HuH-7 (cell line): Measurements from ENCODE around the gene NOSIP.
"Not testable (repeated sequence)": the region's sequence is repeated elsewhere in the genome, so short reads cannot be mapped to it uniquely, and the experiment has no call there.

ENCODE experiments used
- DNase-seq: peaks from one replicate; pipeline ENCODE4 v3.0.0; 2011; ENCODE audit warnings: low spot score

The NOSIP gene, protein sequence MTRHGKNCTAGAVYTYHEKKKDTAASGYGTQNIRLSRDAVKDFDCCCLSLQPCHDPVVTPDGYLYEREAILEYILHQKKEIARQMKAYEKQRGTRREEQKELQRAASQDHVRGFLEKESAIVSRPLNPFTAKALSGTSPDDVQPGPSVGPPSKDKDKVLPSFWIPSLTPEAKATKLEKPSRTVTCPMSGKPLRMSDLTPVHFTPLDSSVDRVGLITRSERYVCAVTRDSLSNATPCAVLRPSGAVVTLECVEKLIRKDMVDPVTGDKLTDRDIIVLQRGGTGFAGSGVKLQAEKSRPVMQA

DNA sequence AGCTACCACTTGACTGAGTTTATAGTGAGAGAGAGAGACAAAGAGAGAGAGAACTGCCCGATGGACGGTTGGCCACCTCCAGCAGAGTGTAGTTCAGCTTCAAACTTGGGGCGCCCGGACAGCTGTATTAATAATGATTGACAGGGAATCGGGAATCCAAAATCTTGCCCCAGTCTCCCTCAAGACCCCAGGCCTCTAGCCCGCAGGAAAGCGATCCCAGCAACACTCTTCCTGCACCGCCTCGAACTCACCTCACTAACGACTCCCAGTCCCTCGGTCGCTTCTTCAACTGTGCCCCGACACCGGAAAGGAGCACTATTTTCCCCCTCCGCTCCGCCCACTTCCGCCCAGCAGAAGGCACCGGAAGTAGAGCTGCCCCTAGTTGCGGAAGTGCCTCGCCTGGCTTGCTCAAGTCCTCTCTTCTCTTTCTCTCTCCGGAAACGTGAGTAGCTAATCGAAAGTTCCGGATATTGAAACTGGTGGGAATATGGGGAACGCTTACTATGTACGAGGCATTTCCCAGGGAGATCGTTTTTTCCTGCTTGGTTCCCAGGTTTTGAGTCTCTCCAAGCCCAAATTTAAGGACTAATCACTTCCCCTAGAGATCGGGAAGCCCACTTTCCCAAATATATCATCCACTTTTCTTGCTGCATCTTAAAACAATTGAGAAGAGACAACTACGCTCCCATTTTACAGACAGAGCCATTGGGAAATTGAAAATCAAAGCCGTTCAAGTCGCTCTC lies at the start of gene NOSIP:
Gene NOSIP (minus strand): TSS at position 293 of the 743 bp plus-strand sequence. CDS start 19,865 bp downstream, outside the sequence.
- DNase-seq, result peak; percentile 84

DNA sequence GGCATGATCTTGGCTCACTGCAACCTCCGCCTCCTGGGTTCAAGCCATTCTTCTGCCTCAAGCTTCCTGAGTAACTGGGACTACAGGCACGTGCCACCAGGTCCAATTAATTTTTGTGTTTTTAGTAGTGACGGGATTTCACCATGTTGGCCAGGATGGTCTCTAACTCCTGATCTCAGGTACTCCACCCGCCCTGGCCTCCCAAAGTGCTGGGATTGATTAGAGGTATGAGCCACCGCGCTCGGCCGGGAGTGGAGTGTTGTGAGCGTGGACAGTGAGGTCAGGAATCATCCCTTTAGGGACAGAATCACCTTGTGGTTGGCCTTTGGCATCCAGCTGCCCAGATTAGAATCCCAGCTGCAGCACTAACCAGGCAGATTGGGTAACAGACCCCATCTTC lies 49.3 kb upstream of the NOSIP start:
- no peak for DNase-seq

DNA sequence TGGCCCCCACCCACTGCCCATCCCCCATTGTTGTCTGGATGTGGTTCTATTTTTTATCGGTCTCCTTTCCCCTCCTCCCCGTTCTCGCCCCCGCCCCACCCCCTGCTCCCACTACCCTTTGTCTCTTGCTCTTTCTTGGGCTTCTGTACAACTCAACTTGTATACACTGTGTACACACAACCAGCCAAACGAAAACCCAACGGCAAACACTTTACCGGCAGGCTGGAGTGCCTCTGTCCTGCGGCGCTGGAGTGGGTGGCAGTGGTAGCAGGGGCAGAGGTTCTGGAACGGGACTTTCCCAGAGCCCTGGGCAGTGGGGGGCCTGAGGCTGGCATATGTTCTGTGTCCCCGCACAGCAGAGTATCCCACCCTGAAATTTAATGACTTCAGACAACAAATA lies 45.9 kb upstream of the NOSIP start:
- DNase-seq, result no peak

DNA sequence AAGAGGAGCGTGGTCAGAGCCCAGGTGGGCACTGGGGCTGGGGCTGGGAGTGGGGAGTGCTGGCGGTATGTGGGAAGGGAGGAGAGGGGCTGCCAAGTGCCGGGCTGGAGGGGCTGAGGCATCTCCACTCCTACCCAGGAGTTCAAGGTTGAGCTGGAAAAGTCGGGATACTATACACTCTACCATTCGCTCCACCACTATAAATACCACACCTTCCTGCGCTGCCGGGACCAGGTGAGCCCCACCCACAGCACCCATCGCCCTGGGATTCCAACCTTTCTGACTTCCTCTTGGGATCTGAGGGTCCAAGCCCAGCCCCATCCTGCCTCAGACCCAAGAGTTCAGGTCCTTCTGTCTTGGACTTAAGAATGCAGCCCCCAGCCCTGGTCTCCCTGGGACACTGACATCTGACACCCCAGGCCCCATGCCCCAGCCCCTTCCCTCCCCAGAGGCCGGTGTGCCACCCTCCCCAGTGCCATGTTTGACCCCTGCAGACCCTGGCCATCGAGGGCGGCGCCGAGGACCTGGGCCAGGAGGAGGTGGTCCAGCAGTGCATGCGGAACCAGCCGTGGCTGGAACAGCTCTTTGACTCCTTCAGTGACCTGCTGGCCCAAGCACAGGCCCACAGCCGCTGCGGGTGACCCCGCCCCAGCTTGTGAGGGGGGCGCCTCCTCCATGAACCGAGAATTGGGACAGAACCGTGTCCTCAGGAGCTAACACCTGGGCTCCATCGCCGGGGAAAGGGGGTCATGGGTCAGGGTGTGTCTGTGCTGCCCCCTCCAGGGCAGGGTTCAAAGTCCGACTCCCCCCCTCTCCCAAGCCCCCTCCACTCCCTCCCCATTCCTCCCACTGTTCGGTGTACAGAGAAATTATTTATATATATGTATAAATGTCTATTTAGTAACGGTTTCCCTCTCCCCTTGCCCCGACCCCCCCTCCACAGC lies 44.9 kb upstream of the NOSIP start:
- DNase-seq, result no peak

DNA sequence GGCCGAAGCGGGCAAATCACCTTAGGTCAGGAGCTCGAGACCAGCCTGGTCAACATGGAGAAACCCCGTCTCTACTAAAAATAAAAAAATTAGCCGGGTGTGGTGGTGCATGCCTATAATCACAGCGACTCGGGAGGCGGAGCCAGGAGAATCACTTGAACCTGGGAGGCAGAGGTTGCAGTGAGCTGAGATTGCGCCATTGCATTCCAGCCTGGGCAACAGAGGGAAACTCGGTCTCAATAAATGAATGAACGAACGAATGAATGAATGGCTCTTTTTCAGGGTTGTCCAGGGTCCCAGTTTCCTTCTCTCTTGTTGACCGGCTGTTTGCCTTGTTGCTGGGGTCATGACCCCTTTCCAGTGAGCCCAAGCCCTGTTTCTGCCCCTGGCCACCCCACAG lies 37.5 kb upstream of the NOSIP start:
- DNase-seq, result not testable (repeated sequence)

DNA sequence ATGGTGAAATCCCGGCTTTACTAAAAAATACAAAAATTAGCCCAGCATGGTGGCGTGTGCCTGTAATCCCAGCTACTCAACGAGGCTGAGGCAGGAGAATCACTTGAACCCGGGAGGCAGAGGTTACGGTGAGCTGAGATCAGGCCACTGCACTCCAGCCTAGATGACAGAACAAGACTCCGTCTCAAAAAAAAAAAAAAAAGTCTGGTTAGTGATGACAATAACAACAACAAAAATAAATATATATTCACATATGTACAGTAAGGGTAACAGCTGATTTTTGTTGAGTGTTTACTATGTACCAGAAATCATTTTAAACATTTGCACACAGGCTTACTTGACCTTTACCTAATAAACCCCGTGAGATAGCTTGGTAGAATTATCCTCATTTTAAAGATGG lies 36.6 kb upstream of the NOSIP start:
- DNase-seq, result no peak

DNA sequence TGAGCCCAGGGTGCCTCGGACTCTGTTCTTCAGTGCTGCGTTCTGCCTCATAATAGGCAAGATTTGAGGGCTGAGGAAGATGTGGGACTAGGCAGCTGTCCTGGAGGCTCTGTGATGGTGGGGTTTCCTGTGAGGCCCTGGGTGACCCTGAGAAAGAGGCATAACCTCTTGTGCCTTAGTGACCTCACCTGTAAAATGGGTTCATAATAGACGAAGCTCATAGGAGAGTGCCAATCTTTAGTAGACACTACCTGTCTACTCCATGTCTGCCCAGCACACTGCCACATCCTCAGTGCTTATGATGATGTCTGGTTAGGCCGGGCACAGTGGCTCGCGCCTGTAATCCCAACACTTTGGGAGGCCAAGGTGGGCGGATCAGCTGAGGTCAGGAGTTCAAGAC lies 36.2 kb upstream of the NOSIP start:
- DNase-seq, result no peak

DNA sequence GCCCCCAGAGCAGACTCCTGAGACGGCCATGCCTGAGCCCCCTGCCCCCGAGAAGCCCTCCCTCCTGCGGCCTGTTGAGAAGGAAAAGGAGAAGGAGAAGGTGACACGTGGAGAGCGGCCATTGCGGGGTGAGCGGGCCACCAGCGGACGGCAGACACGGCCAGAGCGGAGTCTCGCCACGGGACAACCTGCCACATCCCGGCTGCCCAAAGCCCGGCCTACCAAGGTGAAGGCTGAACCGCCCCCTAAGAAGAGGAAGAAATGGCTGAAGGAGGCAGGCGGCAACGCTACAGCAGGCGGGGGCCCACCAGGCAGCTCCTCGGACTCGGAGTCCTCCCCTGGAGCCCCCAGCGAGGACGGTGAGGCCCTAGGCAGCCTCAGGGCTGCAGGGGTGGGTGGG lies 35.5 kb upstream of the NOSIP start:
- DNase-seq, result no peak

DNA sequence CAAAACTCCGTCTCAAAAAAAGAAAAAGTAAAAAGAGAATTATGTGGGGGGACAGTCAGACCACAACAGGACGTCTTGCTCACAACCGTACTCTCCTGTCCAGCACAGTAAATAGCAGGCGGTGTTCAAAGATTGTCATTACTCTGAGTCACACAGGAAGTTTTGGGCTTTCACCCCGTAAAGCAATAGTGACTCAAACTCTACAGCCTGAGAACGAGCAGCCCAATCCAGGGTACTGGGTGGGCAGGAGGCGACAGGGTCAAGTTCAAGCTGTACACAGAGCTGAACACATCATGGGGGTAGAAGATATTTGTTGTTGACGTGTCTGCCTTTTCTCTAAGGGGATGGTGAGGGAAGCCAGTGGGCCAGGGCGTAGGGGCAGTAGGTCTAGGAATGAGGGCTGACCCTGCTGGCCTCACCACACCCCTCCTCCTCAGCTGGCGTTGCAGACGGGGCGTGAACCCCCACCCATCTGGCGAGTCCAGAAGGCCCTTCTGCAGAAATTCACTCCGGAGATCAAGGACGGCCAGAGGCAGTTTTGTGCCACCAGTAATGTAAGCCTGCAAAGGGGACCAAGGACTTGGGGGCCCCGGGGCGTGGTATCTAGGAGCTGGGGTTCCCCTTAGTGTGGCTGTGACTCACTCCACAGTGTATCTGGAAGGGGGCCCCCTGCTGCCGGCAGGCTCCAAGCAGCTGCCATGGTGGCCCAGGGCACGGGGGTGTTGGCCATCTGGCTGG lies 33.9 kb upstream of the NOSIP start:
- no peak for DNase-seq

DNA sequence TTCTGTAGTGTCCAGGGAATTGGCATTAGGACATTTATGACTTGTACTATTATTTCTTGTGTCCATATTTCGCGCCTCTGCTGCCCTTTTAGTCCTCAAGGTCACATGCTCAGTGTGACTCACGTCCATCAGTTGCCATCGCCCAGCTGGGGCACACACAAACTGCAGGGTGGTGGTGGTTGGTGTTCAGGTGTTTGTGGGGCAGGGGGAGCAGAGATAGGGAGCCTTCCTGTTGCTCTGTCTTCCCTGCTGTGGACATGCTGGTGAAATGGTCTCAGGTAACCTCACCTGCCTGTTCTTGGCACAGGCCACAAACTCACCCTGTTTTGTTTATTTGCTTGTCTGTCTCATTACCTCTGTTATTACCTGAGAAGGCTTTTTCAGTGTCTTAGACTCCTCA lies 33.0 kb upstream of the NOSIP start:
- DNase-seq, result no peak

DNA sequence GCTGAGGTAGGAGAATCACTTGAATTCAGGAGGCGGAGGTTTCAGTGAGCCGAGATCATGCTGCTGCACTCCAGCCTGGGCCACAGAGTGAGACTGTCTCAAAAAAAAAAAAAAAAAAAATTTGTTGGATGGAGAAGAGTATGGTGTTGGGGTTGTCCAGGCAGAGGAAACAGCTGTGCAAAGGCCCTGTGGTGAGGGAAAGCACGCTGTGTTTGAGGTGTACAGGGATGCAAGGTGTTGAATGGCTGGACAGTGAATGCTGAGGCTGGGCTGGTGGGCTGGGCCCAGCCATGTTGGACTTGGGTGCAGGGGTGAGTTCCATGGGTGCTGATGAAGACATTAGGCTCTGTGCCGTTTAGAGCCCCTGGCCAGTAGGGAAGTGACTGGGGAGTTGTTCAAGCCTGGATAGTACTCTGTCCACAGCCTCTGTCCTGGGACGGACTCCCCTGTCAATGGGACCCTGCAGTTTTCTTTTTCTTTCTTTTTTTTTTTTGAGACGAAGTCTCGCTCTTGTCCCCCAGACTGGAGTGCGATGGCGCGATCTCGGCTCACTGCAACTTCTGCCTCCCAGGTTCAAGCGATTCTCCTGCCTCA lies 29.2 kb upstream of the NOSIP start:
- no peak for DNase-seq

DNA sequence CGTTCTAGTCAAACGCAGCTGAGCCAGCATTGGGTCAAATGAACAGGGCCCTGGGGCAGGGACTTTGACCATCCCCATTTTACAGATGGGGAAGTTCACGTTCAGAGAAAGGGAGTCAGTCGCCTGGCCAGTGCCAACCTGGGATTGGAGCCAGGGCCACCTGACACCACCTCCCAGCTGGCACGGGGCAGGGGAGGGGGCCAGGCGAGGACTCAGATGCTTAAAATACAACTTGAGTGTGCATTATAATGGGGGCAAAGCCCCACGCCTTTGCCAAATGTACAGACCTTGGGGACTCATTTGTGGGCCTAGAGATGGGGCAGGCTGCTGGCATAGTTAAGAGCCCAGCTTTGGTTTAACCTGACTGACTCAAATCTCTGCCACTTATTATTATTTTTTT lies 25.2 kb upstream of the NOSIP start:
- no peak for DNase-seq

DNA sequence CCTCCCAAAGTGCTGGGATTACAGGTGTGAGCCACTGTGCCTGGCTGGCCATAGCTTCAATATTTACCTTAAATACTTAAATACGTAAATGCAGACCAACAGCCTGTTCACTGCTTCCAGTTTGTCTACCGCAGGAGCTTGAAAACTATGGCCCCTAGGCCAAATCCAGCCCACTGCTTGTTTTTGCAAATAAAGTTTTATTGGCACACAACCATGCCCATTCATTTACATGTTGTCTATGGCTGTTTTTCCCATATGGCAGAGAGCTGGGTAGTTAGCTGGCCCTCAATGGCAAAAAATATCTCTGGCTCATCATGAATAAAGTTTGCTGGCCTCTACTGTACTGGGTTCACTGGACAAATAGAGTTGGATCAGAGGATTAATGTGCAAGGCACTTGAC lies 22.4 kb upstream of the NOSIP start:
- DNase-seq, result no peak

DNA sequence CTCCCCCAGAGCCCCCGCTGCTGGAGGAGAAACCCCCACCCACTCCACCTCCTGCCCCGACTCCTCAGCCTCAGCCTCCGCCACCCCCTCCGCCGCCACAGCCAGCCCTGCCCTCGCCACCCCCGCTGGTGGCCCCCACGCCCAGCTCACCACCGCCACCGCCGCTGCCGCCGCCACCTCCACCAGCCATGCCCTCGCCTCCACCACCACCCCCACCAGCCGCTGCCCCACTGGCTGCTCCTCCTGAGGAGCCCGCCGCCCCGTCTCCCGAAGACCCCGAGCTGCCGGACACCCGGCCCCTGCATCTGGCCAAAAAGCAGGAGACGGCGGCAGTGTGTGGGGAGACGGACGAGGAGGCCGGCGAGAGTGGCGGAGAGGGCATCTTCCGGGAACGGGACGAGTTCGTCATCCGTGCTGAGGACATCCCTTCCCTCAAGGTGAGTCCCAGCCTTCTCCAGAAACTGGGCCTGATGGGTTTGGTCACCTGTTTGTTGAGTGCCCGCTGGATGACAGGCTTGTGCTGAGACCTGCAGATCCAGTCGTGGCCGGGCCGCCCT lies 21.2 kb upstream of the NOSIP start:
- DNase-seq, result no peak

DNA sequence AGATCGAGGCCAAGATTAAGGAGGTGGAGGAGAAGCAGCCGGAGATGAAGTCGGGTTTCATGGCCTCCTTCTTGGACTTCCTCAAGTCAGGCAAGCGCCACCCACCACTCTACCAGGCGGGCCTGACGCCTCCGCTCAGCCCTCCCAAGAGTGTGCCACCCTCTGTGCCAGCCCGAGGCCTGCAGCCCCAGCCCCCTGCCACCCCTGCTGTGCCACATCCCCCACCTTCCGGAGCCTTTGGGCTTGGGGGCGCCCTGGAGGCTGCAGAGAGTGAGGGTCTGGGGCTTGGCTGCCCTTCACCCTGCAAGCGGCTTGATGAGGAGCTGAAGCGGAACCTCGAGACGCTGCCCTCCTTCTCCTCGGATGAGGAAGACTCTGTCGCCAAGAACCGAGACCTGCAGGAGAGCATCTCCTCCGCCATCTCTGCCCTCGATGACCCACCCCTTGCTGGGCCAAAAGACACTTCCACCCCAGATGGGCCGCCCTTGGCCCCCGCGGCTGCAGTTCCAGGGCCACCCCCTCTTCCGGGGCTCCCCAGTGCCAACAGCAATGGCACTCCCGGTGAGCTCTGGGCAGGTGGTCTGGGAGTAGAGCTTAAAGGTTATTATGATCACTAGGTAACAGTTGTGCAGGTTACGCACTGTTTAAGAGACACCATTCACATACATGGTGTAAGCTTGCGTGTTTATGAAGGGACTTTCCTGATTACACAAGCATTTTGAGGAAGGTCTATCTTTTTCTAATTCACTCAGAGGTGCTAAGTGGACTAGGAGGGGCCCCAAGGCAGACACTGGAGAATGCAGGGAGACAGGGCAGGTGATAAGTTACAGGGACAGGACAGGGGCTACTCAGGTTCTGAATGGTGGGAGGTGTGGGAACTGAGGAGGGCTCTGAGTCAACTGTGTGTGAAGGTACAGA lies 19.3 kb upstream of the NOSIP start:
- no peak for DNase-seq

DNA sequence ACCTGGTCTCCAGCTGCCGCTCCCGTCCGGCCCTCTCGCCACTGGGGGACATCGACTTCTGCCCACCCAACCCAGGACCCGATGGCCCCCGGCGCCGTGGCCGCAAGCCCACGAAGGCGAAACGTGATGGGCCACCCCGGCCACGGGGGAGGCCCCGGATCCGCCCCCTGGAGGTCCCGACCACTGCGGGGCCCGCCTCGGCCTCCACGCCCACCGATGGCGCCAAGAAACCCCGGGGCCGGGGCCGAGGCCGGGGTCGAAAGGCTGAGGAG lies 17.3 kb upstream of the NOSIP start:
- no peak for DNase-seq

DNA sequence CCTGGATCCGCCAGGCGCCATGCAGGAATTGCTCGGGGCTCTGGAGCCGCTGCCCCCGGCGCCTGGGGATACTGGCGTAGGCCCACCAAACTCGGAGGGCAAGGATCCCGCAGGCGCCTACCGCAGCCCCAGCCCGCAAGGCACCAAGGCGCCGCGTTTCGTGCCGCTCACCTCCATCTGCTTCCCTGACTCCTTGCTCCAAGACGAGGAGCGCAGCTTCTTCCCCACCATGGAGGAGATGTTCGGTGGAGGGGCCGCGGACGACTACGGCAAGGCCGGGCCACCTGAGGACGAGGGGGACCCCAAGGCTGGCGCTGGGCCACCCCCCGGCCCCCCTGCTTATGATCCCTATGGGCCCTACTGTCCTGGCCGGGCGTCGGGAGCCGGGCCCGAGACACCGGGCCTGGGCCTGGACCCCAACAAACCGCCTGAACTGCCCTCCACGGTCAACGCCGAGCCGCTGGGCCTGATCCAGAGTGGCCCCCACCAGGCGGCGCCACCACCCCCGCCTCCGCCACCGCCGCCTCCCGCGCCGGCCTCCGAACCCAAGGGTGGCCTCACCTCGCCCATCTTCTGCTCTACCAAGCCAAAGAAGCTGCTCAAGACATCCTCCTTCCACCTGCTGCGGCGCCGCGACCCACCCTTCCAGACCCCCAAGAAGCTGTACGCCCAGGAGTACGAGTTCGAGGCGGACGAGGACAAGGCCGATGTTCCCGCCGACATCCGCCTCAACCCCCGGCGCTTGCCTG lies 16.8 kb upstream of the NOSIP start:
- no peak for DNase-seq

DNA sequence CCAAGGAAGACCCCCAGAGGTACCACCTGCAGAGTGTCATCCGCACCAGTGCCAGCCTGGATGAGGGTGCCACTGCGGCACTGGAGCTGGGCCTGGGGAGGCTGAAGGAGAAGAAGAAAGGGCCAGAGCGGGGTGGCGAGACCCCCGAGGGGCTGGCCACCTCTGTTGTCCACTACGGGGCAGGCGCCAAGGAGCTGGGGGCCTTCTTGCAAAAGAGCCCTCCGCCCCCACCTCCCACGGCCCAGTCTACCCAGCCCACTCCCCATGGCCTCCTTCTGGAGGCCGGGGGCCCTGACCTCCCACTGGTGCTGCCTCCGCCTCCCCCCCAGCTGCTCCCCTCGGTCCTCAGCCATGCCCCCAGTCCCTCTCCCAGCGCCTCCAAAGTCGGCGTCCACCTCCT lies 16.1 kb upstream of the NOSIP start:
- peak; percentile 3 for DNase-seq

DNA sequence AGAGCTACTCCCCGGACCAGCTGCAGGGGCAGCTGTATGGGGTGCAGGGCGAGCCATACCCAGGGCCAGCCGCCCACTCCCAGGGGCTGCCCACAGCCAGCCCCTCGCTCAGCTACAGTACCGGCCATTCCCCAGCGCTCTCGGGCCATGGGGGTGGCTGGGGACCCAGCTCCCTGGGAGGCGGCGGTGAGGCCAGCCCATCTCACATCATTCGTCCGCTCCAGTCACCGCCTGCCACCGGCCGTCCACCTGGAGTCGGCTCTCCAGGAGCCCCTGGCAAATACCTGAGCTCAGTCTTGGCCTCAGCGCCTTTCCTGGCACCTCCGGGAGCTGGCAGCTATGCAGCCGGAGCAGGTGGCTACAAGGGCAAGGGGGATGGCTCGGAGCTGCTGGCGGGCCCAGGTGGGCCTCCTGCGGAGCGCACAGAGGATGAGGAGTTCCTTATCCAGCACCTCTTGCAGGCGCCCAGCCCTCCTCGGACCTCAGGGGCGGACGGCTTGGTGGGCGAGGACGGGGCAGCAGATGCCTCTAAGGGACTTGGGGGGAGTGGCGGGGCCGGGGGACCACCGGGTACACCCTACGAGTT lies 15.6 kb upstream of the NOSIP start:
- peak; percentile 6 for DNase-seq
